ENCODE measurements around the gene EFCAB7. TPM values are rescaled to one million over a fixed set of nuclear protein-coding genes. Genes with fewer than 3 reads are reported as not detected.

Gene EFCAB7
- total RNA-seq, 4 donors from 2014 or later: 6.3 to 30.0 (median 11.2) TPM

DNA sequence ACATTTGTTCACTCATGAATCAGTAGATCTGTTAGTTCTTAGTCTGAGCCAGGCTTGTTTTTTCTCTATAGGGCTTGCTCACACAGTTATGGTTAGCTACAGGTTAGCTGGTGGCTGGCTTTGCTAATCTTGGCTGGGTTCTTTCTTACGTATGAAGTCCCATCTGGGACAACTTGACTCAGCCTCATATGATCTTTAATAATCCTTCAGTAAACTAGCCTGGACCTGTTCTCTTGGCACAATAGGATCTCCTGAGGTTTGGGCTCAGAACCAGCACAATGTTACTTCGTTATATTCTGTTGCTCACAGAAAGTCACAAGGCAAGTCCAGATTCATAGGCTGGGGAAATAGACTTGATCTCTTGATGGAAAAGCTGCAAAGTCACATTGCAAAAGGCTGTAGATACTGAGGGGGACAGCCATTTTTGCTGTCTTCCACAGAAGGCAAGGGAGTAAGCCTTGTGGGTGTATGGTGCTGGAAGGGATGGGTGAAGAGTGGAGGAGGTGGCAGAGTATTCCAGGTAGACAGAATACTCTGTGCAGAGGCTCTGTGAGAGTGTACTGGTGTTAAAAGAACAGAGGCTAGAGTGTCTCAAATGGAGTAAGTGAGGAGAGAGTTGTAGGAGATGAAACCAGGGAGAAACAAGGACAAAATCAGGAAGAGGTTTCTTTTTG is 24.4 kb downstream of the EFCAB7 start:
- ATAC-seq: peak; percentile 92
- 56% methylated on average over 1 to 2 of the region's 2 CpGs for WGBS, 2 donors (ENCODE audit: low coverage in 1 of 2)
- H3K27ac ChIP-seq: peak overlapping the region in 1 of 4 donors; percentile 41
- TF ChIP-seq, protein P1, sequence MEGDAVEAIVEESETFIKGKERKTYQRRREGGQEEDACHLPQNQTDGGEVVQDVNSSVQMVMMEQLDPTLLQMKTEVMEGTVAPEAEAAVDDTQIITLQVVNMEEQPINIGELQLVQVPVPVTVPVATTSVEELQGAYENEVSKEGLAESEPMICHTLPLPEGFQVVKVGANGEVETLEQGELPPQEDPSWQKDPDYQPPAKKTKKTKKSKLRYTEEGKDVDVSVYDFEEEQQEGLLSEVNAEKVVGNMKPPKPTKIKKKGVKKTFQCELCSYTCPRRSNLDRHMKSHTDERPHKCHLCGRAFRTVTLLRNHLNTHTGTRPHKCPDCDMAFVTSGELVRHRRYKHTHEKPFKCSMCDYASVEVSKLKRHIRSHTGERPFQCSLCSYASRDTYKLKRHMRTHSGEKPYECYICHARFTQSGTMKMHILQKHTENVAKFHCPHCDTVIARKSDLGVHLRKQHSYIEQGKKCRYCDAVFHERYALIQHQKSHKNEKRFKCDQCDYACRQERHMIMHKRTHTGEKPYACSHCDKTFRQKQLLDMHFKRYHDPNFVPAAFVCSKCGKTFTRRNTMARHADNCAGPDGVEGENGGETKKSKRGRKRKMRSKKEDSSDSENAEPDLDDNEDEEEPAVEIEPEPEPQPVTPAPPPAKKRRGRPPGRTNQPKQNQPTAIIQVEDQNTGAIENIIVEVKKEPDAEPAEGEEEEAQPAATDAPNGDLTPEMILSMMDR (IDR thresholded peaks at IDR 0.05): no peak
- TF ChIP-seq POLR2A (IDR thresholded peaks at IDR 0.05) (no peak), POLR2AphosphoS5 (IDR thresholded peaks at IDR 0.05) (no peak), EP300 (IDR thresholded peaks at IDR 0.05) (no peak)
- no peak overlapping the region for H3K4me3 ChIP-seq
- no peaks in the 10 kb centered on the region for H3K4me1 ChIP-seq
- peaks cover 0 to 52% of the 10 kb centered on the region in 2 donors for H3K36me3 ChIP-seq
- no peaks in the 10 kb centered on the region for H3K27me3 ChIP-seq
- no peaks in the 10 kb centered on the region for H3K9me3 ChIP-seq

GRCh38 chr1:63548303-63548702 is 25.0 kb downstream of the EFCAB7 start:
- Histone ChIP-seq H3K27ac (peak overlapping the region in 1 of 4 donors; percentile 41), H3K4me3 (no peak overlapping the region), H3K27me3 (no peaks in the 10 kb centered on the region), H3K4me1 (no peaks in the 10 kb centered on the region), H3K9me3 (no peaks in the 10 kb centered on the region), H3K36me3 (peaks cover 0 to 55% of the 10 kb centered on the region in 2 donors)
- no peak for TF ChIP-seq POLR2A (IDR thresholded peaks at IDR 0.05)
- no peak for TF ChIP-seq POLR2AphosphoS5 (IDR thresholded peaks at IDR 0.05)
- TF ChIP-seq, protein P1 (IDR thresholded peaks at IDR 0.05): no peak
- TF ChIP-seq EP300 (IDR thresholded peaks at IDR 0.05): no peak
- ATAC-seq: no peak
- WGBS, 2 donors (ENCODE audit: low coverage in 1 of 2): 93 to 100% methylated on average over 1 to 2 of the region's 2 CpGs

GRCh38 chr1:63548877-63549276 is 25.6 kb downstream of the EFCAB7 start:
- no peak overlapping the region for H3K4me3 ChIP-seq
- TF ChIP-seq, protein P1 (IDR thresholded peaks at IDR 0.05): no peak
- no peak for TF ChIP-seq POLR2A (IDR thresholded peaks at IDR 0.05)
- TF ChIP-seq EP300 (IDR thresholded peaks at IDR 0.05): no peak
- no peak for TF ChIP-seq POLR2AphosphoS5 (IDR thresholded peaks at IDR 0.05)
- H3K4me1 ChIP-seq: no peaks in the 10 kb centered on the region
- 92 to 95% methylated on average over 12 to 13 of the region's 13 CpGs for WGBS, 2 donors (ENCODE audit: low coverage in 1 of 2)
- H3K27ac ChIP-seq: no peak overlapping the region
- no peak for ATAC-seq
- H3K27me3 ChIP-seq: no peaks in the 10 kb centered on the region
- H3K36me3 ChIP-seq: peaks cover 0 to 59% of the 10 kb centered on the region in 2 donors
- H3K9me3 ChIP-seq: no peaks in the 10 kb centered on the region

DNA sequence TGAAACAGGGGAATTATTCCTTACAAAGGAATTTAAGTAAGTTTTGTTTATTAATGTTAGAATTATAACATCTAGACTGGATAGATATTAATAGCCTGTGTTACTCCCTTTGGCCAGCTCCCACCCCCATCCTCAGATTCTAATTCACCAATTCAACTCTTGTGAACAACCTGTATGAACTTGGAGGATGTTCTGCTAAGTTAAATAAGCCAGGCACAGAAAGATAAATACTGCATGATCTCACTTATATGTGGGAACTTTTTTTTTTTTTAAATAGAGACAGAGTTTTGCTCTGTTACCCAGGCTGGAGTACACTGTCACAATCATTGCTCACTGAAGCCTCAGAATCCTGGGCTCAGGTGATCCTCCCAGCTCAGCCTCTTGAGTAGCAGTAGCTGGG is 32.2 kb downstream of the EFCAB7 start:
- ATAC-seq: no peak

More for the DNA sequence above, 32.2 kb downstream of the EFCAB7 start:
- Histone ChIP-seq H3K9me3 (no peaks in the 10 kb centered on the region), H3K36me3 (peaks cover 0 to 25% of the 10 kb centered on the region in 2 donors), H3K27me3 (no peaks in the 10 kb centered on the region), H3K27ac (no peak overlapping the region), H3K4me1 (no peaks in the 10 kb centered on the region), H3K4me3 (no peak overlapping the region)
- no peak for TF ChIP-seq EP300 (IDR thresholded peaks at IDR 0.05)
- TF ChIP-seq POLR2AphosphoS5 (IDR thresholded peaks at IDR 0.05): no peak
- TF ChIP-seq, protein P1 (IDR thresholded peaks at IDR 0.05): no peak
- no peak for TF ChIP-seq POLR2A (IDR thresholded peaks at IDR 0.05)

Data from gastroesophageal sphincter (tissue), 4 donors.